ENCODE measurements around the gene TRIM67.

DNA sequence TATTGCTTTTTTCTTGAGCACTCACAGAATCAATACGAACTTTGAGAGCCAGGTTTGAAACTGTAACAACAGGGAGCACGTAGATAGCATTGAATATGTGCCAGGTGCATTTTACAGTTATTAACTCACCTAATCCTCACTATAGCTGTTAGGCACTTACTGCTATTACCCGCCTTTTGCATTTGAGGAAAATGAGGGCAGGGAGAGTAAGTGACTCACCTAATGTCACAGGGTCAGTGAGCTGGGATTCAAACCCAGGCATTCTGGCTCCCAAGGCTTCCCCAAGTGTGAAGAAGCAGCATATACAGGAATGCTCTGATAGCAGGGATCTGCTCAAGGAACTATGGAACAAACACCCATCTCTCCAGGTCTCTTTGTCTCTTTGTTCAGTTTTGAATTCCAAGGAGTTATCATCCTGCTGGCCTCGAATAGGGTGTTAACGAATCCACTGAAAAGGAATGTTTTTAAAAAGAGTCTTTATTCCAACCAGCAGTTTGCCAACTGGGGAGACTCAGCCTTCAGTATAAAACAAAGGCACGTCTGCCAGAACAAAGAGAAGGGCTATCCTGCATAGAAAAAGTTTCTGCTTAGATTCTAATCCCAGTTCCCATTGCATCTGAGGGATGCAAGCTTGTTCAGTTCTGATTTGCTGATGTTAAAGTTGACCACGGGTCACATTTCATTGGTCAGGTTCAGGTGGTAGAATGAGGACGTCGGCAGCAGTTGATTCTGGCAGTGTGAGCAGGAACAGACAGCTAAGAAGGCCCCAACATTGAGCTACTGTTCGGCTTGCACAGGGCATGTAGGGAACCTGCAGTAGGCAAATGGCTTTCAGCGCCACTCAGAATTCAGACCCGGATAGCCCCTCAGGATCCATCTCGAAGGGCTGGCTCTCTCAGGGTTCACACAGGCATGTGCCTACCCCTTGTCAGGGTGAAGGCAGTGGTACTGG is 22.1 kb downstream of the TRIM67 start:
- TF ChIP-seq, protein P1, sequence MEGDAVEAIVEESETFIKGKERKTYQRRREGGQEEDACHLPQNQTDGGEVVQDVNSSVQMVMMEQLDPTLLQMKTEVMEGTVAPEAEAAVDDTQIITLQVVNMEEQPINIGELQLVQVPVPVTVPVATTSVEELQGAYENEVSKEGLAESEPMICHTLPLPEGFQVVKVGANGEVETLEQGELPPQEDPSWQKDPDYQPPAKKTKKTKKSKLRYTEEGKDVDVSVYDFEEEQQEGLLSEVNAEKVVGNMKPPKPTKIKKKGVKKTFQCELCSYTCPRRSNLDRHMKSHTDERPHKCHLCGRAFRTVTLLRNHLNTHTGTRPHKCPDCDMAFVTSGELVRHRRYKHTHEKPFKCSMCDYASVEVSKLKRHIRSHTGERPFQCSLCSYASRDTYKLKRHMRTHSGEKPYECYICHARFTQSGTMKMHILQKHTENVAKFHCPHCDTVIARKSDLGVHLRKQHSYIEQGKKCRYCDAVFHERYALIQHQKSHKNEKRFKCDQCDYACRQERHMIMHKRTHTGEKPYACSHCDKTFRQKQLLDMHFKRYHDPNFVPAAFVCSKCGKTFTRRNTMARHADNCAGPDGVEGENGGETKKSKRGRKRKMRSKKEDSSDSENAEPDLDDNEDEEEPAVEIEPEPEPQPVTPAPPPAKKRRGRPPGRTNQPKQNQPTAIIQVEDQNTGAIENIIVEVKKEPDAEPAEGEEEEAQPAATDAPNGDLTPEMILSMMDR (IDR thresholded peaks at IDR 0.05) = no peak
- no peak for TF ChIP-seq POLR2A (IDR thresholded peaks at IDR 0.05)
